Brain microvascular endothelial cell (primary cell): ENCODE data around the gene SELP.
A peak's percentile ranks its signal among the peaks of the same experiment; 100 is the strongest.

Source experiments
- DNase-seq: peaks from one replicate; pipeline ENCODE4 v3.0.0-alpha.2; 2020
- H3K27ac ChIP-seq: fragments of 250-450 bp; sonication (Bioruptor Pico); 2 replicates; pipeline ENCODE4 v1.5.1; 2020; ENCODE audit warnings: mild to moderate bottlenecking, moderate library complexity
- H3K27me3 ChIP-seq: fragments of 250-450 bp; sonication (Bioruptor Pico); replicated peaks from 2 replicates; pipeline ENCODE4 v1.5.1; 2020; ENCODE audit warnings: mild to moderate bottlenecking
- H3K36me3 ChIP-seq: fragments of 250-450 bp; sonication (Bioruptor Pico); replicated peaks from 2 replicates; pipeline ENCODE4 v1.5.1; 2020; ENCODE audit warnings: mild to moderate bottlenecking
- H3K4me3 ChIP-seq: 2 replicates; pipeline ENCODE4 v1.5.1; 2011; ENCODE audit warnings: low read depth, mild to moderate bottlenecking, control low read depth, low read length, moderate library complexity
- in situ Hi-C: cut with HindIII; loops from 2 replicates; pipeline ENCODE4 v1.10.0; 2017; ENCODE audit warnings: low sequenced_read_pairs, low pct_ligation_motif_present
- TF ChIP-seq, protein P1 (sequence below): IDR thresholded peaks from 2 replicates; pipeline ENCODE4 v1.5.1; 2011; ENCODE audit warnings: low read depth, mild to moderate bottlenecking, moderate library complexity, low read length, control low read depth, inconsistent platforms; ENCODE audit errors: missing control alignments

Gene SELP

DNA sequence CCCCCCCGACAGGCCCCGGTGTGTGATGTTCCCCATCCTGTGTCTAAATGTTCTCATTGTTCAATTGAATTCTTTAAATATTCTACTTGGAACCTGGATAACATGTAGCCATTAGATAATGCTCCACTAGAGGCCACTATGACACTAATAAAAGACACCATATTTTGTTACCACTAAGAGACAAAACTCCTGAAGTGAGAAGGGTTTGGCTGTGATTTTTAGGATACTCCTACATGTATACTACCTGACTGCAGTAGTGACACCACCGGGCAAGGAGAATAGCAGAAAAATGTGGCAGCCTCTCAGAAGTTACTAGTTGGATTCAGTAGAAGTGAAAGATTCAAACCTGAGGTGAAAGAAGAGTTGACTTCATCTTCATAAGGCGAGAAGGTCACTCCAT, 79.6 kb downstream of the SELP start:
- H3K4me3 ChIP-seq, result no peak overlapping the region
- in situ Hi-C loops, result no loop called here
- TF ChIP-seq, protein P1, sequence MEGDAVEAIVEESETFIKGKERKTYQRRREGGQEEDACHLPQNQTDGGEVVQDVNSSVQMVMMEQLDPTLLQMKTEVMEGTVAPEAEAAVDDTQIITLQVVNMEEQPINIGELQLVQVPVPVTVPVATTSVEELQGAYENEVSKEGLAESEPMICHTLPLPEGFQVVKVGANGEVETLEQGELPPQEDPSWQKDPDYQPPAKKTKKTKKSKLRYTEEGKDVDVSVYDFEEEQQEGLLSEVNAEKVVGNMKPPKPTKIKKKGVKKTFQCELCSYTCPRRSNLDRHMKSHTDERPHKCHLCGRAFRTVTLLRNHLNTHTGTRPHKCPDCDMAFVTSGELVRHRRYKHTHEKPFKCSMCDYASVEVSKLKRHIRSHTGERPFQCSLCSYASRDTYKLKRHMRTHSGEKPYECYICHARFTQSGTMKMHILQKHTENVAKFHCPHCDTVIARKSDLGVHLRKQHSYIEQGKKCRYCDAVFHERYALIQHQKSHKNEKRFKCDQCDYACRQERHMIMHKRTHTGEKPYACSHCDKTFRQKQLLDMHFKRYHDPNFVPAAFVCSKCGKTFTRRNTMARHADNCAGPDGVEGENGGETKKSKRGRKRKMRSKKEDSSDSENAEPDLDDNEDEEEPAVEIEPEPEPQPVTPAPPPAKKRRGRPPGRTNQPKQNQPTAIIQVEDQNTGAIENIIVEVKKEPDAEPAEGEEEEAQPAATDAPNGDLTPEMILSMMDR, result peak; percentile 30
- H3K27me3 ChIP-seq, result no peaks in the 10 kb centered on the region
- no peaks in the 10 kb centered on the region for H3K36me3 ChIP-seq
- no peak overlapping the region for H3K27ac ChIP-seq
- DNase-seq, result peak; percentile 12

DNA sequence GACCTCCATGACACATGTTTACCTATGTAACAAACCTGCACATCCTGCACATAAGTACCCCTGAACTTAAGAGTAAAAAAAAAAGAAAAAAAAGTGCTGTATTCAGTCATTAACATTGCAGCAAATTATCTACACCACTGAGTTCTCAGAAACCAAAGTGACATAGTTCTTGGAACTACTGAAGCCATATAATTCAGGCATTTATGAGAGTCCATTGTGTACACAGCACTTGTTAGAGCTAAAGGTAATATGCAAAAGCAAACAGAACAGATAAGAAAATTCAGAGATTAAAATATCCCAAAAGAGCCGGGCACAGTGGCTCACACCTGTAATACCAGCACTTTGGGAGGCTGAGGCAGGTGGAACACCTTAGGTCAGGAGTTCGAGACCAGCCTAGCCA, 81.6 kb downstream of the SELP start:
- H3K4me3 ChIP-seq, result no peak overlapping the region
- H3K36me3 ChIP-seq, result no peaks in the 10 kb centered on the region
- in situ Hi-C loops, result no loop called here
- DNase-seq, result no peak
- H3K27ac ChIP-seq, result no peak overlapping the region
- TF ChIP-seq, protein P1, result no peak
- H3K27me3 ChIP-seq, result no peaks in the 10 kb centered on the region

DNA sequence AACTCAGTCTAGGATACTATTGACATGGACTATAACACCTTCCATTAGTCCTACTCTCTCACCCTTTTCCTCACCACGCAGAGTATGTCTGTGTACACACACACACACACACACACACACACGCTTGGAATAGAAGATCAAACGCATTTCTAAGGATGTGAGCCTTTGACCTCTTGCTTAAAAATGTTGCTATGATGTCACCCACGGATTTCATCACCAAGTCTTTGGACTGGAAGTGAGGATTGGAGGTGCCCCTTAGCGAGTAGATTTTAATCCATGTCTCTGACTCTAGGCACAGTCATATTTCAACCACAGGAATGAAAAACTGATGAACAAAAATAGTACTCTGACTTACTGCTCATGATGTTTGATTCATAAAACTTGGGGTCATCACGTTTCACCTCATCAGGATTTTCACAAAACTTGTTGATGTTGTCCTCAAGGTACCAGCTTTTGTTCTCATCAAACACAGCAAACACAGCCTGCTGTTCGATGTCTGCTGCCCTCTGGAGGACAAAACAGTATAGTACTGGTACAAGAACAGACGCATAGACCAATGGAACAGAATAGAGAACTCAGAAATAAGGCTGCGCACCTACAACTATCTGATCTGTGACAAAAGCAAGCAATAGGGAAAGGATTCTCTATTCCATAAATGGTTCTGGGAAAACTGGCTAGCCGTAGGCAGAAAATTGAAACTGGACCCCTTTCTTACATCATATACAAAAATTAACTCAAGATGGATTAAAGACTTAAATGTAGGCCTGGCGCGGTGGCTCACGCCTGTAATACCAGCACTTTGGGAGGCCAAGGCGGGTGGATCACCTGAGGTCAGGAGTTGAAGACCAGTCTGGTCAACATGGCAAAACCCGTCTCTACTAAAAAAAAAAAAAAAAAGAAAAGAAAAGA, 83.6 kb downstream of the SELP start:
- TF ChIP-seq, protein P1, result peak; percentile 79
- no peaks in the 10 kb centered on the region for H3K36me3 ChIP-seq
- in situ Hi-C loops, result no loop called here

DNA sequence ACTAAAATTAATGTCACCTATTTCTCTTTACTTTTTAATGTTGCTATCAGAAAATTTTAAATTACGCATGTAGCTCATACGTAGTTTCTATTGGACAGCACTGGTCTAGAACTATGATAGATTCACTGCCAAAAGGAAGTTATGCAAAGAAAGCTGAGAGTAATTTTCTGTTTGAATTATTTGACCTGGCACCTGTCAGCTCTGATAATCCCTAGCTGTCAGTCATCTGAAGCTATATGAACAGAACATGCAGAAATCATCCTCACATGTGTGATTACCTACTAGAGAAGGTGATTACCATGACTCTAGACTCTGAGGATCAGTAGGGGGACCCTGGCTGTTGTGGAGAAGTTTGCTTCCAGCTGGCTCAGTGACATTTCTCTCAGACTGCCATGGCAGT, 84.5 kb downstream of the SELP start:
- DNase-seq, result no peak
- in situ Hi-C loops, result no loop called here
- Histone ChIP-seq H3K27ac (no peak overlapping the region), H3K27me3 (no peaks in the 10 kb centered on the region), H3K4me3 (no peak overlapping the region), H3K36me3 (no peaks in the 10 kb centered on the region)
- TF ChIP-seq, protein P1, result no peak

More for the DNA sequence above, 83.6 kb downstream of the SELP start:
- peak; percentile 82 for DNase-seq
- no peaks in the 10 kb centered on the region for H3K27me3 ChIP-seq
- H3K4me3 ChIP-seq, result no peak overlapping the region
- no peak overlapping the region for H3K27ac ChIP-seq

DNA sequence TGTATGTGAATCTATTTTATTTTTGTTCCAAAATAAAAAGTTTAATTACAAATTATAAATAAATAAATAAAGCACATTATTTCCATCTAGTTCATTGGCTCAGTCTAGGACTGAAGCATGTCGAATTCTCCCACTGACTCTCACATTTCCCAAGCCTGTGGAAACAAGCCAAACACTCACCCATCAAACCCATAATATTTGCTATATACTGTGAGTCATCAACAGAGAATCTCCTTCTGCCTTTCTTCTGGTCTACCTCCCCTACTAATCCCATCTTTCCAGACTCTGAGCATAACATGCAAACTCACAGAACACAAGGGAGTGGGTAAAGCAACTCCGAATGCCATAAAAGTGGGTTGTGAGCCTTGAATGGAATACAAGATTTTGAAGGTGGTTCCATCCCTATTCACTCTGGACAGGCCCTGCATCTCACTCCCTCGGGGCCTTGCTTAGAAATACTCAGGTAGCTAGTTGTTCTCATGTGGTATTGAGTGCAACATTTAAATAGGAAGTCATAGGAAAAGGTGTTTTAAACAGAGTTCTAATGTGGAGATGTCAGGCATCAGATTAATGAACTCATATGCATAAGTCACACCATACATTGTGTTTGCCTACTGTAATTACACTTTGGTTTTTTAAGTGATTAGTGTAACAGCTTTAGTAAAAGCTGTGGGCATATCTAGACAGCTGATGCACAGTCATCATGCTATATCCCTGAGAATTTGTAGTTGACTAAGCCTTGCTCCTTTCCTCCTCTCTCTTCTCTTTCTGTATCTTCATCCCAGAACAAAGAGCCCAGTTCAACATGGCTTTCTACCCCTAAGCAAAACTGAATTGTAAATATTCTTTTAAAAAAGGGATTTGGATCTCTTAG, 90.7 kb downstream of the SELP start:
- no peaks in the 10 kb centered on the region for H3K27me3 ChIP-seq
- DNase-seq, result peak; percentile 86
- TF ChIP-seq, protein P1, result no peak
- no peak overlapping the region for H3K4me3 ChIP-seq
- H3K27ac ChIP-seq, result no peak overlapping the region
- in situ Hi-C loops, result no loop called here
- H3K36me3 ChIP-seq, result no peaks in the 10 kb centered on the region
